Urothelium cell line (cell line): Measurements from ENCODE around the gene NHLRC1.
A peak's percentile ranks its signal among the peaks of the same experiment; 100 is the strongest.

ENCODE experiments used
- DNase-seq: peaks from one replicate; pipeline ENCODE4 v3.0.0; 2011; ENCODE audit warnings: low spot score, mixed read lengths
- FAIRE-seq: peaks from 2 replicates; lab custom pipeline; 2011; peaks lifted over from hg19 to GRCh38; lab: Jason Lieb, UNC

Gene NHLRC1

GRCh38 chr6:18139935-18140621, 17.6 kb upstream of the NHLRC1 start:
- no peak for FAIRE-seq
- no peak for DNase-seq

GRCh38 chr6:18138906-18139305, 16.4 kb upstream of the NHLRC1 start:
- FAIRE-seq (no peak), DNase-seq (no peak)

GRCh38 chr6:18136260-18136659, 13.8 kb upstream of the NHLRC1 start:
- DNase-seq, result no peak
- no peak for FAIRE-seq

- DNase-seq, result no peak
- no peak for FAIRE-seq
Measured at GRCh38 chr6:18135171-18135570, 12.7 kb upstream of the NHLRC1 start.

GRCh38 chr6:18132346-18132745, 9.9 kb upstream of the NHLRC1 start:
- no peak for FAIRE-seq
- no peak for DNase-seq

- no peak for FAIRE-seq
- DNase-seq, result no peak
Measured at GRCh38 chr6:18126121-18126520, 3.6 kb upstream of the NHLRC1 start.

GRCh38 chr6:18121580-18122127, 823 bp downstream of the NHLRC1 start:
- FAIRE-seq, result no peak
- DNase-seq, result no peak

- DNase-seq (no peak), FAIRE-seq (no peak)
Measured at GRCh38 chr6:18119236-18119635, 3.2 kb downstream of the NHLRC1 start.

GRCh38 chr6:18118330-18118729, 4.1 kb downstream of the NHLRC1 start:
- FAIRE-seq (no peak), DNase-seq (no peak)

- DNase-seq, result no peak
- no peak for FAIRE-seq
Measured at GRCh38 chr6:18117136-18117535, 5.3 kb downstream of the NHLRC1 start.

GRCh38 chr6:18115356-18115755, 7.1 kb downstream of the NHLRC1 start:
- FAIRE-seq (no peak), DNase-seq (peak; percentile 33)

- no peak for DNase-seq
- no peak for FAIRE-seq
Measured at GRCh38 chr6:18110162-18110561, 12.3 kb downstream of the NHLRC1 start.

- FAIRE-seq (no peak), DNase-seq (no peak)
Measured at GRCh38 chr6:18107061-18107460, 15.4 kb downstream of the NHLRC1 start.

- FAIRE-seq (no peak), DNase-seq (no peak)
Measured at GRCh38 chr6:18102783-18103509, 19.5 kb downstream of the NHLRC1 start.

GRCh38 chr6:18101873-18102272, 20.6 kb downstream of the NHLRC1 start:
- DNase-seq (no peak), FAIRE-seq (no peak)

- DNase-seq, result no peak
- FAIRE-seq, result no peak
Measured at GRCh38 chr6:18101271-18101670, 21.2 kb downstream of the NHLRC1 start.

- DNase-seq, result no peak
- FAIRE-seq, result no peak
Measured at GRCh38 chr6:18100296-18100695, 22.2 kb downstream of the NHLRC1 start.

GRCh38 chr6:18099511-18099910, 23.0 kb downstream of the NHLRC1 start:
- FAIRE-seq, result no peak
- no peak for DNase-seq

- DNase-seq (no peak), FAIRE-seq (no peak)
Measured at GRCh38 chr6:18096423-18096822, 26.1 kb downstream of the NHLRC1 start.

- DNase-seq (no peak), FAIRE-seq (no peak)
Measured at GRCh38 chr6:18091382-18091781, 31.1 kb downstream of the NHLRC1 start.

- DNase-seq, result no peak
- no peak for FAIRE-seq
Measured at GRCh38 chr6:18090349-18090786, 32.1 kb downstream of the NHLRC1 start.
